ENCODE data around the gene ARL4C. TPM values are rescaled to one million over a fixed set of nuclear protein-coding genes. Genes with fewer than 3 reads are reported as not detected.

ARL4C gene
- total and polyA plus RNA-seq, 2 experiments from 2014 or later = 5.8 to 9.9 TPM

- no peaks in the 10 kb centered on the region for H3K9me3 Mint-ChIP-seq
- no peaks in the 10 kb centered on the region; the same call in 2 of the 3 replicates for H3K36me3 Mint-ChIP-seq (ENCODE audit: low read depth)
- H3K4me1 ChIP-seq (ENCODE audit: insufficient read depth) = peaks cover 20% of the 10 kb centered on the region
- H3K9me2 ChIP-seq (ENCODE audit: insufficient read depth) = no peaks in the 10 kb centered on the region
- H3K4me1 Mint-ChIP-seq = peaks cover 24% of the 10 kb centered on the region
- H3K4me3 ChIP-seq = peak overlapping the region; percentile 93
- no peak overlapping the region for H3K27ac ChIP-seq (ENCODE audit: low read depth)
- no peak overlapping the region; the same call in 1 of the 2 replicates for H3K27ac Mint-ChIP-seq
- H3K27me3 ChIP-seq (ENCODE audit: insufficient read depth) = peaks cover 38% of the 10 kb centered on the region
- DNase-seq (ENCODE audit: low spot score) = peak; percentile 73
- peak; percentile 39 for ATAC-seq
- H3K4me2 ChIP-seq = peak overlapping the region; percentile 99
- H3F3A ChIP-seq (replicated peaks; ENCODE audit: low read depth) = no peaks in the 10 kb centered on the region
- H3K27me3 Mint-ChIP-seq (ENCODE audit: insufficient read depth, low read depth, poor library complexity) = peaks cover 18% of the 10 kb centered on the region
- no peaks in the 10 kb centered on the region for H3K36me3 ChIP-seq (ENCODE audit: insufficient read depth)
- H3K4me3 Mint-ChIP-seq = peak overlapping the region; percentile 87
- peak overlapping the region; percentile 90; the same call in 1 of the 2 replicates for H2AFZ ChIP-seq
- peaks cover 7% of the 10 kb centered on the region for H4K20me1 ChIP-seq (replicated peaks; ENCODE audit: insufficient read depth)
- TF ChIP-seq EZH2 (IDR thresholded peaks at IDR 0.05; ENCODE audit: low read depth, unreplicated experiment) (peak; percentile 59), CTCF (conservative IDR thresholded peaks at IDR 0.05; ENCODE audit: low read depth in 2 of 2) (no peak)
- H3K79me2 ChIP-seq (replicated peaks; ENCODE audit: insufficient read depth) = peaks cover 37% of the 10 kb centered on the region
Measured at GRCh38 chr2:234495251-234496054, 1.4 kb downstream of the ARL4C start.

GRCh38 chr2:234494361-234495250 is 2.3 kb downstream of the ARL4C start:
- Mint-ChIP-seq H3K36me3 (ENCODE audit: low read depth) (no peaks in the 10 kb centered on the region; the same call in 2 of the 3 replicates), H3K4me1 (peaks cover 26% of the 10 kb centered on the region), H3K9me3 (no peaks in the 10 kb centered on the region), H3K27ac (no peak overlapping the region), H3K4me3 (peak overlapping the region; percentile 87), H3K27me3 (ENCODE audit: insufficient read depth, low read depth, poor library complexity) (peaks cover 18% of the 10 kb centered on the region)
- TF ChIP-seq REST (IDR thresholded peaks at IDR 0.05; ENCODE audit: unreplicated experiment) = no peak
- TF ChIP-seq CREB1 (CRISPR knock-in tag; IDR thresholded peaks at IDR 0.05; ENCODE audit: low read depth) = peak; percentile 93
- DNase-seq (ENCODE audit: low spot score) = peak; percentile 58
- H2AFZ ChIP-seq = no peak overlapping the region
- H3K79me2 ChIP-seq (replicated peaks; ENCODE audit: insufficient read depth) = peaks cover 37% of the 10 kb centered on the region
- H3K4me1 ChIP-seq (ENCODE audit: insufficient read depth) = peaks cover 20% of the 10 kb centered on the region
- peak overlapping the region; percentile 99 for H3K4me2 ChIP-seq
- no peak for ATAC-seq
- no peaks in the 10 kb centered on the region for H3F3A ChIP-seq (replicated peaks; ENCODE audit: low read depth)
- H3K4me3 ChIP-seq = peak overlapping the region; percentile 93
- H3K27ac ChIP-seq (ENCODE audit: low read depth) = no peak overlapping the region
- no peaks in the 10 kb centered on the region for H3K36me3 ChIP-seq (ENCODE audit: insufficient read depth)
- H3K27me3 ChIP-seq (ENCODE audit: insufficient read depth) = peaks cover 38% of the 10 kb centered on the region
- peaks cover 7% of the 10 kb centered on the region for H4K20me1 ChIP-seq (replicated peaks; ENCODE audit: insufficient read depth)
- H3K9me2 ChIP-seq (ENCODE audit: insufficient read depth) = no peaks in the 10 kb centered on the region

Measured in GM23338 (cell line).